Activated CD8-positive, alpha-beta memory T cell treated with anti-CD3 and anti-CD28 coated beads for 36 hours (primary cell): ENCODE measurements around the gene ATP6V1G3. TPM values are rescaled to one million over a fixed set of nuclear protein-coding genes. Genes with fewer than 3 reads are reported as not detected.
"Not testable (repeated sequence)": the region's sequence is repeated elsewhere in the genome, so short reads cannot be mapped to it uniquely, and the experiment has no call there.

Experiments
- CTCF ChIA-PET: fragments of 350-600 bp; sonication (Branson Sonifier 250); formaldehyde crosslinking; loops from one replicate; lab custom pipeline; 2021; ENCODE audit warnings: antibody characterized with exemption; lab: Charles Lee
- POLR2A ChIA-PET: fragments of 350-600 bp; sonication (Branson Sonifier 250); formaldehyde crosslinking; loops from one replicate; lab custom pipeline; 2021; ENCODE audit warnings: antibody characterized with exemption; lab: Charles Lee
- total RNA-seq, 2 experiments: library from RNA; stranded (reverse); gene quantifications; one replicate each; pipeline ENCODE4 v1.2.3, GENCODE V29; 2021

The ATP6V1G3 gene
- total RNA-seq, 2 experiments from 2014 or later, result not detected

GRCh38 chr1:198477354-198477753 is 63.1 kb downstream of the ATP6V1G3 start:
- CTCF ChIA-PET, POLR2A ChIA-PET: not testable (repeated sequence)

Other genes starting within 250 kb of the ATP6V1G3 start
- gene PTPRC, start 98.4 kb upstream of the ATP6V1G3 start, total RNA-seq, result 100 to 1,000 TPM; 317 to 318 TPM